Lung (tissue), 12 donors: ENCODE measurements around the gene SERPINB5. TPM values are rescaled to one million over a fixed set of nuclear protein-coding genes. Genes with fewer than 3 reads are reported as not detected.
"Not testable (repeated sequence)": the region's sequence is repeated elsewhere in the genome, so short reads cannot be mapped to it uniquely, and the experiment has no call there.

Experiments used
- ATAC-seq: fragments of 200-7000 bp; cut with Tn5 transposase; one replicate; pipeline ENCODE4 v1.9.1; 2020; ENCODE audit warnings: moderate number of reproducible peaks; ENCODE audit not compliant: insufficient read depth, low FRiP score
- DNase-seq, 3 donors: peaks; one replicate each; pipeline ENCODE4 v3.0.0-alpha.2; 2013 to 2017
- H3K27ac ChIP-seq, 2 donors: one replicate each; pipeline ENCODE4 v1.5.1; 2013; ENCODE audit warnings: mild to moderate bottlenecking in 2 of 2, moderate library complexity in 2 of 2, control low read depth in 1 of 2, inconsistent platforms in 1 of 2, low read depth in 1 of 2, low read length in 1 of 2
- H3K27me3 ChIP-seq, 3 donors: one replicate each; pipeline ENCODE4 v1.5.1; 2013; ENCODE audit warnings: low read length in 2 of 3; ENCODE audit not compliant: control insufficient read depth in 3 of 3, insufficient read depth in 3 of 3
- H3K36me3 ChIP-seq, 4 donors: one replicate each; pipeline ENCODE4 v1.5.1; 2013; ENCODE audit warnings: low read length in 4 of 4, mild to moderate bottlenecking in 1 of 4, moderate library complexity in 1 of 4; ENCODE audit not compliant: control insufficient read depth in 4 of 4, insufficient read depth in 4 of 4
- H3K4me1 ChIP-seq, 5 donors: one replicate each; pipeline ENCODE4 v1.5.1; 2013; ENCODE audit warnings: low read length in 5 of 5, mild to moderate bottlenecking in 2 of 5, moderate library complexity in 1 of 5; ENCODE audit not compliant: control insufficient read depth in 5 of 5, insufficient read depth in 5 of 5
- H3K4me3 ChIP-seq: one replicate; pipeline ENCODE4 v1.5.1; 2013; ENCODE audit warnings: mild to moderate bottlenecking, control low read depth, moderate library complexity
- H3K9ac ChIP-seq, 2 donors: one replicate each; pipeline ENCODE4 v1.5.1; 2013; ENCODE audit warnings: low read length in 2 of 2, control low read depth in 1 of 2; ENCODE audit not compliant: insufficient read depth in 1 of 2
- H3K9me3 ChIP-seq, 4 donors: one replicate each; pipeline ENCODE4 v1.5.1; 2013; ENCODE audit warnings: low read length in 3 of 4, mild to moderate bottlenecking in 1 of 4, moderate library complexity in 1 of 4; ENCODE audit not compliant: control insufficient read depth in 4 of 4, insufficient read depth in 3 of 4
- WGBS, 2 donors: extraction: QIAGEN DNeasy Blood & Tissue Kit; methylation state at CpG; one replicate each; pipeline ENCODE4 v1.1.7; 2013; 5-methylcytosine and 5-hydroxymethylcytosine counted together
- polyA plus RNA-seq, 2 donors: library from polyadenylated mRNA; stranded (reverse); fragments of 200-250 nt; gene quantifications; one replicate each; pipeline ENCODE4 v1.2.1, GENCODE V29; 2013
- total RNA-seq, 2 donors: library from RNA; depleted of rRNA in 1 of 2; stranded (reverse); fragments of >200 nt in 1 of 2; gene quantifications; one replicate each; pipeline ENCODE4 v1.2.1, GENCODE V29; 2014 to 2021
- TF ChIP-seq, protein P1 (sequence below): IDR thresholded peaks from 2 replicates; pipeline ENCODE4 v1.5.1; 2012; ENCODE audit warnings: mild to moderate bottlenecking; ENCODE audit errors: control extremely low read depth, extremely low read depth
- donor health status: control.
- donor health status: control.
- donor health status: Bipolar disorder and iron deficiency.
- donor health status: healthy.
- donor health status: DM: yes; HTN: yes; CAD: no.

SERPINB5 gene
- total and polyA plus RNA-seq, 4 donors = 0.37 to 0.92 (median 0.61) TPM

DNA sequence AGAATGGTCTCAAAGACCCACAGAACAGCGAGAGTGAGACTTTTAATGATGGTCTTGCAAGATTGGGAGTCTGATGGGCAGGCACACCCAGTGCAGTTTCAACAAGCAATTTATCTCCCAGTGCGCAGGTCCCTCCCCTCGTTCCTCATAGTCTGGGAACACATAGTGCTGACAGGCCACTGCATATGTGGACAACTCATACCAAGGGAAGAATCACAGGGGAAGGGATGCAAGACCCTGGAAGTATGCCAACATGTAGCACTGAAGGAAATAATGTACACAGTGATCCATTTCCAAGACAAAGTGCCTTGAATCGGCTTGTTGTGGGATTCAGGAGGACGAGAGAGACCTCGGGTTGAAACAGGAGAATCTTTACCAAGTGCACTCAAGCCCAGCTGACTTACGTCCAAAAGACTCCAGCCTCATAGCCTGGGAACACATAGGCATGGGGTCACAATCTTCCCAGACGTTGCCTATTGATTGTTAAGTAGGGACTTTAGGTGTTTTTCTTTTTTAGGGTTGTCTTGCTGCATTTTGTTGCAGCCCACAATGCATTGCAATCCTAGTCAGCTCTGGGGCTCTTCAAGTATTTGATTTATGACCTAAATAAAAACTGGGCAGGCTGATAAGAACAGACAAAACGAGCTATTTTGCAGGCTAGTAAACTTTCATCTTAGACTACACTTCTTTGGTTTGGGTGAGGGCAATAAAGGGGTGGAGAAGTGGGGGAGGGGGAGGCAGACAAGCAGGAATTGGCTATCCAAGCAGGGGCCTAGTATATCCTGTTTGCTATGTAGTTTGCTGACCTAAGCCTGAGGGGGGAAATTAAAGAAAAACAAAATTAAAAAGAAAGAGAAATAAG is 24.7 kb upstream of the SERPINB5 start:
- DNase-seq (peak in 1 of 3 donors; percentile 30), ATAC-seq (no peak)
- Histone ChIP-seq H3K4me3 (no peak overlapping the region), H3K36me3 (no peaks in the 10 kb centered on the region), H3K4me1 (peaks cover 0 to 6% (median 0%) of the 10 kb centered on the region in 5 donors), H3K9ac (no peak overlapping the region), H3K27ac (no peak overlapping the region), H3K27me3 (no peaks in the 10 kb centered on the region), H3K9me3 (no peaks in the 10 kb centered on the region)
- TF ChIP-seq, protein P1, sequence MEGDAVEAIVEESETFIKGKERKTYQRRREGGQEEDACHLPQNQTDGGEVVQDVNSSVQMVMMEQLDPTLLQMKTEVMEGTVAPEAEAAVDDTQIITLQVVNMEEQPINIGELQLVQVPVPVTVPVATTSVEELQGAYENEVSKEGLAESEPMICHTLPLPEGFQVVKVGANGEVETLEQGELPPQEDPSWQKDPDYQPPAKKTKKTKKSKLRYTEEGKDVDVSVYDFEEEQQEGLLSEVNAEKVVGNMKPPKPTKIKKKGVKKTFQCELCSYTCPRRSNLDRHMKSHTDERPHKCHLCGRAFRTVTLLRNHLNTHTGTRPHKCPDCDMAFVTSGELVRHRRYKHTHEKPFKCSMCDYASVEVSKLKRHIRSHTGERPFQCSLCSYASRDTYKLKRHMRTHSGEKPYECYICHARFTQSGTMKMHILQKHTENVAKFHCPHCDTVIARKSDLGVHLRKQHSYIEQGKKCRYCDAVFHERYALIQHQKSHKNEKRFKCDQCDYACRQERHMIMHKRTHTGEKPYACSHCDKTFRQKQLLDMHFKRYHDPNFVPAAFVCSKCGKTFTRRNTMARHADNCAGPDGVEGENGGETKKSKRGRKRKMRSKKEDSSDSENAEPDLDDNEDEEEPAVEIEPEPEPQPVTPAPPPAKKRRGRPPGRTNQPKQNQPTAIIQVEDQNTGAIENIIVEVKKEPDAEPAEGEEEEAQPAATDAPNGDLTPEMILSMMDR = no peak
- WGBS, 2 donors = 51 to 61% methylated on average over 9 of the region's 9 CpGs

DNA sequence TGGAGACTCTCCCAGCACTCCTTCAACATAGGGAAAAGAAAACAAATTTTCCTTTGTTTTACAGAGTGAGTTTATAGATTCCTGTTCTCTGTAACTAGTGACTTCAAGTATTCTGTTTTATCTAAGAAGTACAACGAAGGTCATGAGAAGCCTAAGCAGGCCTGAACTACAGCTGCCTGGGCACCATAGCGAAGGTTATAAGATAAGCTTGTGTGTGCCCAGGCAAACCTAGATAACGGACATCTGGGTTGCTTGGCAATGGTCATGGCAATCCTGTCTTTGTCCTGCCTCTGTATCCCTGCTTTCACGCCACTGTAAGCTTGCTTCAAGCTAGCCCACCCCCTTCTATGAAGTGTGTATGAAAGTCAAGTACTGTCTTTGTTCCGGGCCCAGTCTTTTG is 24.0 kb upstream of the SERPINB5 start:
- H3K4me3 ChIP-seq, H3K9me3 ChIP-seq, H3K27ac ChIP-seq, H3K27me3 ChIP-seq, ATAC-seq, H3K36me3 ChIP-seq, DNase-seq, H3K4me1 ChIP-seq, H3K9ac ChIP-seq: not testable (repeated sequence)
- WGBS, 2 donors = 80 to 88% methylated on average over 5 of the region's 5 CpGs

DNA sequence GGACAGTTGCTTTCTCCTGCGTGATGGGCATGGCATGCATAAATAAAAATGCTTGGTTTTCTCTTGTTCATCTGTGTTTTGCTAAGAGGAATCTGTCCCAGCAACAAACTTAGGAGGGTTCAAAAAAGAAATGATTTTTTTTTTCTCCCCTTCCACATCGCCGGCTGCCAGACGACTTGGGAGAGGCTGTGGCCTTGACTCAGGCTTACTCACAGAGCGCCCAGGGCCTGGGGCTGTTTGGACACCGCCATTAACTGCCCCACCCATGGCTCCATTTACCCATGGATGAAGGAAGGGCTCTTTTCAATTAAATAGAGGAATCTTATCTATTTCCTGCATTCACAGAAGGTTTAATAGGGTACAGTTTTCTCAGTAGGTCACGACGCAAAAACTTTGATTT is 22.3 kb upstream of the SERPINB5 start:
- Histone ChIP-seq H3K4me3 (no peak overlapping the region), H3K36me3 (no peaks in the 10 kb centered on the region), H3K4me1 (peaks cover 0 to 6% (median 0%) of the 10 kb centered on the region in 5 donors), H3K9me3 (no peaks in the 10 kb centered on the region), H3K9ac (no peak overlapping the region), H3K27me3 (no peaks in the 10 kb centered on the region), H3K27ac (no peak overlapping the region)
- DNase-seq (no peak), ATAC-seq (no peak)
- TF ChIP-seq, protein P1 = no peak
- WGBS, 2 donors = 93 to 96% methylated on average over 8 of the region's 8 CpGs

DNA sequence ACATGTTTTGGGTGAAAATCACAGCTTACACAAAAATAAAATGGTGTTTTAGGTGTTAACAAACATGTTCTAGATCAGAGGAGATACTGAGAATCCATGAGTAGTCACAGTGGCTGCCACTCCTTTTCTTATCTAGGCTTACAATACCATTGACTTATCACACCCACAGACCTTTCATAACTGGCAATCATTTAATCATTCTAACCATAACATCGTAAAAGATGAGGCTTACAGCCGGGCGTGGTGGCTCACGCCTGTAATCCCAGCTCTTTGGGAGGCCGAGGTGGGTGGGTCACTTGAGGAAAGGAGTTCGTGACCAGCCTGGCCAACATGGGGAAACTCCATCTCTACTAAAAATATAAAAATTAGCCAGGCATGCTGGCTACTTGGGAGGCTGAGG is 18.8 kb upstream of the SERPINB5 start:
- H3K27ac ChIP-seq = no peak overlapping the region
- no peak for ATAC-seq

More for the DNA sequence above, 18.8 kb upstream of the SERPINB5 start:
- Histone ChIP-seq H3K36me3 (no peaks in the 10 kb centered on the region), H3K9me3 (no peaks in the 10 kb centered on the region), H3K4me3 (no peak overlapping the region), H3K27me3 (no peaks in the 10 kb centered on the region), H3K4me1 (no peaks in the 10 kb centered on the region), H3K9ac (no peak overlapping the region)
- WGBS, 2 donors = 88 to 93% methylated on average over 6 of the region's 6 CpGs
- DNase-seq = no peak
- TF ChIP-seq, protein P1 = no peak
